H1 (cell line): ENCODE results near the gene VPS13D. TPM values are rescaled to one million over a fixed set of nuclear protein-coding genes. Genes with fewer than 3 reads are reported as not detected.

Experiments
- CTCF ChIA-PET: fragments of 300-600 bp; sonication (Branson Sonifier 250); formaldehyde crosslinking; loops from one replicate; lab custom pipeline; 2021; ENCODE audit not compliant: partially characterized antibody; lab: Charles Lee
- POLR2A ChIA-PET: fragments of 300-600 bp; sonication (Branson Sonifier 250); formaldehyde crosslinking; loops from one replicate; lab custom pipeline; 2021; ENCODE audit warnings: inconsistent platforms; ENCODE audit not compliant: partially characterized antibody; lab: Charles Lee
- DNase-seq, 2 experiments: peaks; one replicate each; pipeline versions ENCODE4 v3.0.0 to v3.0.0-alpha.2; 2010 to 2022; ENCODE audit warnings: low spot score in 2 of 2, low read depth in 1 of 2, mixed read lengths in 1 of 2
- FAIRE-seq: peaks from 2 replicates; lab custom pipeline; 2011; peaks lifted over from hg19 to GRCh38; lab: Jason Lieb, UNC
- H2AFZ ChIP-seq: 2 replicates; pipeline ENCODE4 v1.8.1; 2012; ENCODE audit warnings: low read length, inconsistent platforms
- H2AK5ac ChIP-seq: 2 replicates; pipeline ENCODE4 v1.6.1; 2013; ENCODE audit warnings: low read depth, low read length
- H2BK120ac ChIP-seq: replicated peaks from 2 replicates; pipeline ENCODE3; 2013; ENCODE audit warnings: low read depth, low read length, inconsistent platforms
- H2BK12ac ChIP-seq: 2 replicates; pipeline ENCODE4 v1.6.1; 2013; ENCODE audit warnings: low read depth, low read length
- H2BK15ac ChIP-seq: 2 replicates; pipeline ENCODE4 v1.6.1; 2013; ENCODE audit warnings: low read length
- H2BK20ac ChIP-seq: 2 replicates; pipeline ENCODE4 v1.6.1; 2013; ENCODE audit warnings: low read length
- H2BK5ac ChIP-seq: 2 replicates; pipeline ENCODE4 v1.6.1; 2013; ENCODE audit warnings: low read depth, low read length
- H3K14ac ChIP-seq: 2 replicates; pipeline ENCODE4 v1.6.1; 2013; ENCODE audit warnings: inconsistent platforms; ENCODE audit not compliant: insufficient read length
- H3K18ac ChIP-seq: 2 replicates; pipeline ENCODE4 v1.6.1; 2013; ENCODE audit warnings: low read length; ENCODE audit errors: extremely low read depth
- H3K23ac ChIP-seq: 2 replicates; pipeline ENCODE4 v1.6.1; 2013; ENCODE audit warnings: inconsistent platforms; ENCODE audit not compliant: insufficient read length
- H3K23me2 ChIP-seq: 2 replicates; pipeline ENCODE4 v1.6.1; 2013; ENCODE audit warnings: low read depth, low read length
- H3K27ac ChIP-seq: 2 replicates; pipeline ENCODE4 v1.6.1; 2011; ENCODE audit warnings: low read depth, low read length, inconsistent platforms
- H3K27me3 ChIP-seq, 4 experiments: replicated peaks in 1 of 4; 1 replicate in 1 of 4; 2 replicates in 3 of 4; pipeline versions ENCODE4 v1.6.1 to v1.8.1; 2011 to 2013; ENCODE audit warnings: low read length in 3 of 4, mild to moderate bottlenecking in 3 of 4, inconsistent platforms in 2 of 4, mixed read lengths in 2 of 4, moderate library complexity in 1 of 4; ENCODE audit not compliant: control insufficient read depth in 3 of 4, insufficient read depth in 3 of 4; ENCODE audit errors: extremely low read depth in 1 of 4
- H3K36me3 ChIP-seq, 4 experiments: 2 replicates each; pipeline versions ENCODE4 v1.6.1 to v1.8.1; 2011 to 2013; ENCODE audit warnings: mild to moderate bottlenecking in 4 of 4, low read length in 3 of 4, moderate library complexity in 2 of 4, control low read depth in 1 of 4, inconsistent platforms in 1 of 4; ENCODE audit not compliant: insufficient read depth in 4 of 4, control insufficient read depth in 2 of 4
- H3K4ac ChIP-seq: replicated peaks from 2 replicates; pipeline ENCODE3; 2013; ENCODE audit warnings: low read length, low read depth, mixed read lengths, inconsistent platforms; ENCODE audit not compliant: insufficient read length
- H3K4me1 ChIP-seq, 4 experiments: replicated peaks in 1 of 4; 1 replicate in 1 of 4; 2 replicates in 3 of 4; pipeline versions ENCODE4 v1.6.1 to v1.8.1; 2011 to 2013; ENCODE audit warnings: low read length in 3 of 4, inconsistent platforms in 2 of 4, mixed read lengths in 1 of 4; ENCODE audit not compliant: insufficient read depth in 4 of 4, control insufficient read depth in 3 of 4
- H3K4me2 ChIP-seq, 2 experiments: 2 replicates each; pipeline versions ENCODE4 v1.6.1 to v1.8.1; 2011 to 2013; ENCODE audit warnings: low read depth in 2 of 2, low read length in 2 of 2, control low read depth in 1 of 2, inconsistent platforms in 1 of 2, mild to moderate bottlenecking in 1 of 2; ENCODE audit not compliant: insufficient read depth in 1 of 2
- H3K4me3 ChIP-seq, 4 experiments: fragments of 200-600, 300-600 bp in 1 of 4; sonication (generic), shearing (Covaris generic), sonication (Bioruptor Twin) in 1 of 4; 2 replicates each; pipeline versions ENCODE4 v1.5.1 to v1.8.1; 2011 to 2016; ENCODE audit warnings: low read length in 4 of 4, low read depth in 3 of 4, control low read depth in 2 of 4, inconsistent platforms in 2 of 4, mild to moderate bottlenecking in 2 of 4, mixed read lengths in 1 of 4, moderate library complexity in 1 of 4; ENCODE audit not compliant: insufficient read depth in 2 of 4; ENCODE audit errors: extremely low read depth in 1 of 4
- H3K56ac ChIP-seq: replicated peaks from 2 replicates; pipeline ENCODE3; 2013; ENCODE audit warnings: low read depth, mild to moderate bottlenecking, mixed read lengths, low read length, inconsistent platforms; ENCODE audit not compliant: insufficient read length
- H3K79me1 ChIP-seq: 2 replicates; pipeline ENCODE4 v1.6.1; 2013; ENCODE audit warnings: low read depth, low read length, control low read depth
- H3K79me2 ChIP-seq, 2 experiments: 2 replicates each; pipeline versions ENCODE4 v1.6.1 to v1.8.1; 2012 to 2013; ENCODE audit warnings: low read length in 2 of 2, mild to moderate bottlenecking in 2 of 2, inconsistent platforms in 1 of 2; ENCODE audit not compliant: insufficient read depth in 2 of 2, control insufficient read depth in 1 of 2
- H3K9ac ChIP-seq, 4 experiments: replicated peaks in 1 of 4; 1 replicate in 1 of 4; 2 replicates in 3 of 4; pipeline versions ENCODE4 v1.6.1 to v1.8.1; 2011 to 2013; ENCODE audit warnings: low read depth in 3 of 4, low read length in 3 of 4, control low read depth in 2 of 4, mild to moderate bottlenecking in 2 of 4, moderate library complexity in 2 of 4, inconsistent platforms in 1 of 4; ENCODE audit errors: extremely low read depth in 1 of 4
- H3K9me3 ChIP-seq, 2 experiments: 2 replicates each; pipeline versions ENCODE4 v1.6.1 to v1.8.1; 2012 to 2013; ENCODE audit warnings: mild to moderate bottlenecking in 2 of 2, moderate library complexity in 2 of 2, control low read depth in 1 of 2, inconsistent platforms in 1 of 2, low read depth in 1 of 2, low read length in 1 of 2, mixed read lengths in 1 of 2; ENCODE audit not compliant: insufficient read depth in 2 of 2
- H4K20me1 ChIP-seq, 2 experiments: replicated peaks in 1 of 2; 2 replicates each; pipeline versions ENCODE3 to v1.8.1; 2011 to 2013; ENCODE audit warnings: inconsistent platforms in 2 of 2, low read length in 2 of 2, mild to moderate bottlenecking in 1 of 2; ENCODE audit not compliant: insufficient read depth in 2 of 2, control insufficient read depth in 1 of 2
- H4K5ac ChIP-seq: 2 replicates; pipeline ENCODE4 v1.6.1; 2013; ENCODE audit warnings: low read length, low read depth, mixed read lengths, inconsistent platforms; ENCODE audit not compliant: insufficient read length
- H4K8ac ChIP-seq: 2 replicates; pipeline ENCODE4 v1.8.0; 2013; ENCODE audit warnings: mild to moderate bottlenecking, moderate library complexity, low read length, inconsistent platforms; ENCODE audit not compliant: insufficient read depth; ENCODE audit errors: extremely low read depth
- H4K91ac ChIP-seq: replicated peaks from 2 replicates; pipeline ENCODE3; 2013; ENCODE audit warnings: low read length, mixed read lengths, inconsistent platforms; ENCODE audit not compliant: insufficient read length
- ASH2L ChIP-seq: fragments of 200-600, 300-600 bp; sonication (generic); IDR thresholded peaks from one replicate; pipeline ENCODE4 v1.7.1; 2017; ENCODE audit warnings: low read length
- BCL11A ChIP-seq, 2 experiments: IDR thresholded peaks; one replicate each; pipeline ENCODE4 v1.6.1; 2011; ENCODE audit warnings: low read depth in 2 of 2, low read length in 2 of 2, mild to moderate bottlenecking in 2 of 2
- CEBPB ChIP-seq: IDR thresholded peaks from 2 replicates; pipeline ENCODE4 v1.6.1; 2012; ENCODE audit warnings: low read depth, low read length
- E2F6 ChIP-seq: IDR thresholded peaks from 2 replicates; pipeline ENCODE4 v1.6.1; 2012; ENCODE audit warnings: inconsistent platforms
- JUN ChIP-seq: IDR thresholded peaks from 2 replicates; pipeline ENCODE4 v1.6.1; 2011; ENCODE audit warnings: low read depth, mild to moderate bottlenecking, improper control_type of control experiment, low read length
- KDM4A ChIP-seq: IDR thresholded peaks from one replicate; pipeline ENCODE4 v1.7.1; 2012; ENCODE audit warnings: low read depth, mild to moderate bottlenecking, moderate library complexity, low read length, inconsistent platforms; ENCODE audit not compliant: severe bottlenecking
- MAX ChIP-seq: IDR thresholded peaks from 2 replicates; pipeline ENCODE4 v1.6.1; 2012; ENCODE audit warnings: inconsistent platforms
- PHF8 ChIP-seq: fragments of 200-600 bp; sonication (generic); conservative IDR thresholded peaks from 2 replicates; pipeline ENCODE4 v1.7.1; 2012; ENCODE audit warnings: low read depth, mild to moderate bottlenecking, inconsistent platforms, low read length, moderate library complexity
- RFX5 ChIP-seq: IDR thresholded peaks from 2 replicates; pipeline ENCODE4 v1.6.1; 2011; ENCODE audit warnings: low read depth, low read length, improper control_type of control experiment, borderline replicate concordance
- SIRT6 ChIP-seq: IDR thresholded peaks from one replicate; pipeline ENCODE4 v1.7.1; 2012; ENCODE audit warnings: low read length, inconsistent platforms
- TBP ChIP-seq: IDR thresholded peaks from 2 replicates; pipeline ENCODE4 v1.6.1; 2011; ENCODE audit warnings: low read depth, low read length, improper control_type of control experiment
- TCF12 ChIP-seq: IDR thresholded peaks from 2 replicates; pipeline ENCODE4 v1.6.1; 2011; ENCODE audit warnings: low read depth, mild to moderate bottlenecking, low read length
- WGBS, 2 experiments: shearing (Covaris generic) in 1 of 2; methylation state at CpG; one replicate each; pipeline versions ENCODE4 v1.1.6 to v1.1.7; 2013 to 2015; ENCODE audit warnings: low lambda C conversion rate in 2 of 2, mixed read lengths in 2 of 2, inconsistent platforms in 1 of 2, low coverage in 1 of 2, missing lambda C conversion rate in 1 of 2; ENCODE audit not compliant: insufficient replicate concordance in 2 of 2, insufficient coverage in 1 of 2, insufficient read length in 1 of 2; ENCODE audit errors: extremely low coverage in 1 of 2, missing lambda C conversion rate in 1 of 2; 5-methylcytosine and 5-hydroxymethylcytosine counted together
- polyA plus RNA-seq, 7 experiments: library from polyadenylated mRNA; depleted of rRNA in 3 of 7; stranded (reverse) in 5 of 7; unstranded in 2 of 7; fragments of >200 nt in 5 of 7; fragments of 200-250 nt in 2 of 7; gene quantifications; 1 replicate in 5 of 7; 2 replicates in 1 of 7; 4 replicates in 1 of 7; pipeline versions ENCODE4 v1.2.1 to v1.2.3, GENCODE V29; 2011 to 2013; ENCODE audit warnings: missing spikeins in 2 of 7, mixed read lengths in 2 of 7
- total RNA-seq: library from RNA; stranded (reverse); fragmentation: NEBNext Ultra II Directional; extraction: Animal tissue kit (Norgen Biotek cat#: 25700); gene quantifications from 2 replicates; pipeline ENCODE4 v1.2.1, GENCODE V29; 2021

The VPS13D gene
- total and polyA plus RNA-seq, 2 of the 8 experiments (the other 6 are each of a cell fraction or from before 2014, with no cell fraction given): 10.9 to 31.2 TPM

- Histone ChIP-seq H3K9ac (no peak overlapping the region), H2BK12ac (no peak overlapping the region), H3K79me1 (no peaks in the 10 kb centered on the region), H2BK5ac (no peak overlapping the region), H3K23ac (no peak overlapping the region), H3K9me3 (no peaks in the 10 kb centered on the region), H2BK120ac (no peak overlapping the region), H3K4me2 (no peak overlapping the region), H3K36me3 (no peaks in the 10 kb centered on the region; a peak in 1 of 8 replicates), H4K8ac (no peak overlapping the region), H2AFZ (no peak overlapping the region), H3K79me2 (no peaks in the 10 kb centered on the region), H3K23me2 (no peaks in the 10 kb centered on the region), H3K14ac (no peak overlapping the region), H3K4me3 (no peak overlapping the region), H3K27ac (no peak overlapping the region), H2BK15ac (no peak overlapping the region), H4K5ac (no peak overlapping the region), H4K91ac (no peak overlapping the region), H2BK20ac (no peak overlapping the region), H3K18ac (no peak overlapping the region), H3K4me1 (no peaks in the 10 kb centered on the region; a peak in 1 of 7 replicates), H2AK5ac (no peak overlapping the region), H3K4ac (no peak overlapping the region), H3K56ac (no peak overlapping the region), H3K27me3 (no peaks in the 10 kb centered on the region), H4K20me1 (no peaks in the 10 kb centered on the region)
- FAIRE-seq (no peak), DNase-seq (no peak)
- ChIA-PET CTCF (no interaction called here), POLR2A (no interaction called here)
- 82% methylated on average over 6 of the region's 6 CpGs; no CpG with 5 or more reads in 1 of the 2 experiments for WGBS, 2 experiments
- TF ChIP-seq MAX: no peak
- no peak for TF ChIP-seq KDM4A
- no peak for TF ChIP-seq TBP
- TF ChIP-seq ASH2L: no peak
- TF ChIP-seq CEBPB: no peak
- TF ChIP-seq SIRT6: no peak
- TF ChIP-seq PHF8: no peak
- no peak for TF ChIP-seq RFX5
- no peak for TF ChIP-seq JUN
- no peak for TF ChIP-seq TCF12
- TF ChIP-seq E2F6: no peak
- no peak for TF ChIP-seq BCL11A (IDR thresholded peaks at IDR 0.05; ENCODE audit: low read depth in 2 of 2, low read length in 2 of 2)
Observed at GRCh38 chr1:12467570-12468286, 237.9 kb downstream of the VPS13D start.
